ENCODE results near the gene TCEAL9.
"Not testable (repeated sequence)": the region's sequence is repeated elsewhere in the genome, so short reads cannot be mapped to it uniquely, and the experiment has no call there.

The TCEAL9 gene

DNA sequence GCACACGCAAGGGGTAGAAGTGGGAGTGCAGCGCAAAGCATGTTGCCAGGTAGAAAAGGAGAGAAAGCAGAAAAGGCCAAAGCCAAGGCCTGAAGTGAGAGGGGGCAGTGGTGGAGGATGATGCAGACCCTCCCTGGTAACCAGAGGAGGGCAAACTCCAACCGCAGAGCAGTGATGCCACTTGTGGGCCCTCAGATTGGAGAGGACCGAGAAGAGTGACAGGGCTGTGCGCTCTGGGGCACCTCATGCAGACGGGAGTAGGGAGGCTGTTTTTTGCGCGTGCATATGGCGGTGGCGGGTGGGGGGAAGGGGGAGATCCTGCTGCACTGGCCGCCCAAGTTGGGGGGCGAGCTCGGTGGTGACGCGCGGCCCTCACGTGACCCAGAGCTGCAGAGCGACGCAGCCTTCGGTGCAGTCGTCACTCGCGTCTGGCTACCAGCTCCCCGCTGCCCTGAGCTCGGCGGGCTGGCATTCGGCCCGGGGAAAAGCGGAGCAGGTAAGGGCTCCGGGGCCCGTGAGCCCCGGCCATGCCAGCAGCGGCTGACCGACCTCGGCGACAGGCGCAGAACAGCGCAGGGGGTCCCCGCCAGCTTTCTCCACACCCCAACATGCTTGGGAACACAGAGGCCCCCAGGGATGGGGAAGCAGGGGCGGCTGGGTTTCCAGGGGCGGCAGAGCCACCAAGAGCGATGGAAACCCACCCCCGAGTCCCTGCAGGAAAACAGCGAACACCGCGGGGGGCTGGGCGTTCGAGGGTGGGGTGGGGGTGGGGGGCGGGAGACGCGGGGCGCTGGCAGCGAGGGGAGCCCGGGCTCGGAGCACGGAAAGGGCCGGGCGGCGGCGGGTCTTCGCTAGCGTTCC lies 20.0 kb downstream of the TCEAL9 start, which contains the start of gene BEX3:
Gene BEX3 (plus strand): TSS at position 421 of the 861 bp plus-strand sequence. CDS start 984 bp downstream, outside the sequence.
- Histone ChIP-seq H3K27me3 (replicated peaks; ENCODE audit: control insufficient read depth, insufficient read depth, low read length) (no peaks in the 10 kb centered on the region; the same call in 1 of the 2 replicates), H3K36me3 (ENCODE audit: control insufficient read depth, insufficient read depth, low read length) (no peaks in the 10 kb centered on the region), H3K4me3 (replicated peaks; ENCODE audit: low read depth, low read length) (peak within 1 kb of the TSS; percentile 56)
- TF ChIP-seq CTCF (IDR thresholded peaks at IDR 0.05; ENCODE audit: insufficient read depth, low read length, poor library complexity, severe bottlenecking): no peak
- peak; percentile 11 for DNase-seq (ENCODE audit: extremely low read depth, insufficient read length)

GRCh38 chrX:103376979-103377324 lies 20.6 kb downstream of the TCEAL9 start:
- Histone ChIP-seq H3K4me3 (replicated peaks; ENCODE audit: low read depth, low read length) (peak overlapping the region; percentile 43), H3K36me3 (ENCODE audit: control insufficient read depth, insufficient read depth, low read length) (no peaks in the 10 kb centered on the region), H3K27me3 (replicated peaks; ENCODE audit: control insufficient read depth, insufficient read depth, low read length) (no peaks in the 10 kb centered on the region; the same call in 1 of the 2 replicates)
- no peak for DNase-seq (ENCODE audit: extremely low read depth, insufficient read length)
- no peak for TF ChIP-seq CTCF (IDR thresholded peaks at IDR 0.05; ENCODE audit: insufficient read depth, low read length, poor library complexity, severe bottlenecking)

- DNase-seq (ENCODE audit: extremely low read depth, insufficient read length): no peak
- Histone ChIP-seq H3K4me3 (replicated peaks; ENCODE audit: low read depth, low read length) (no peak overlapping the region), H3K36me3 (ENCODE audit: control insufficient read depth, insufficient read depth, low read length) (no peaks in the 10 kb centered on the region), H3K27me3 (replicated peaks; ENCODE audit: control insufficient read depth, insufficient read depth, low read length) (no peaks in the 10 kb centered on the region)
- no peak for TF ChIP-seq CTCF (IDR thresholded peaks at IDR 0.05; ENCODE audit: insufficient read depth, low read length, poor library complexity, severe bottlenecking)
Measured at GRCh38 chrX:103378990-103379389, 22.7 kb downstream of the TCEAL9 start.

DNA sequence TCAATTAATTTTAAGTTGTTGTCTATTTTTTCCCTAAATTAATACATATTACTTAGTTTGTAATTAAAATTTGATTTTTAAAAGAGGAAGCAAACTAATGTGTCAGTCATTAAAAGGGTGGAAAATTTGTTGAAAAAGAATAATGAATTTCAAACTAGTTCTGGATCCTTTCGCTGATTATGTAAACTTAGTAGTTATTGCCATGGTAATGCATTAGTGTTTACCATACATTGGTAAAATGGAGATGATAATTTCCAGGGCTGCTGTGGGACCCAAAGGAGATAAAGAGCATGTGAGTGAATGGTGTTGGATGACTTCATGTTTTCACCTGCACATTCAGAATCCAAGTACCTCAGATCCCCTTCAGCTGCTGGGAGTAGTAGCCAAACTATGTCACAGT lies 26.6 kb downstream of the TCEAL9 start:
- no peak overlapping the region for H3K4me3 ChIP-seq (replicated peaks; ENCODE audit: low read depth, low read length)
- no peak for TF ChIP-seq CTCF (IDR thresholded peaks at IDR 0.05; ENCODE audit: insufficient read depth, low read length, poor library complexity, severe bottlenecking)
- DNase-seq (ENCODE audit: extremely low read depth, insufficient read length): no peak

GRCh38 chrX:103384672-103385071 lies 28.4 kb downstream of the TCEAL9 start:
- no peak for DNase-seq (ENCODE audit: extremely low read depth, insufficient read length)
- H3K36me3 ChIP-seq (ENCODE audit: control insufficient read depth, insufficient read depth, low read length): no peaks in the 10 kb centered on the region

More for the DNA sequence above, 26.6 kb downstream of the TCEAL9 start:
- Histone ChIP-seq H3K36me3 (ENCODE audit: control insufficient read depth, insufficient read depth, low read length) (no peaks in the 10 kb centered on the region), H3K27me3 (replicated peaks; ENCODE audit: control insufficient read depth, insufficient read depth, low read length) (no peaks in the 10 kb centered on the region)

DNA sequence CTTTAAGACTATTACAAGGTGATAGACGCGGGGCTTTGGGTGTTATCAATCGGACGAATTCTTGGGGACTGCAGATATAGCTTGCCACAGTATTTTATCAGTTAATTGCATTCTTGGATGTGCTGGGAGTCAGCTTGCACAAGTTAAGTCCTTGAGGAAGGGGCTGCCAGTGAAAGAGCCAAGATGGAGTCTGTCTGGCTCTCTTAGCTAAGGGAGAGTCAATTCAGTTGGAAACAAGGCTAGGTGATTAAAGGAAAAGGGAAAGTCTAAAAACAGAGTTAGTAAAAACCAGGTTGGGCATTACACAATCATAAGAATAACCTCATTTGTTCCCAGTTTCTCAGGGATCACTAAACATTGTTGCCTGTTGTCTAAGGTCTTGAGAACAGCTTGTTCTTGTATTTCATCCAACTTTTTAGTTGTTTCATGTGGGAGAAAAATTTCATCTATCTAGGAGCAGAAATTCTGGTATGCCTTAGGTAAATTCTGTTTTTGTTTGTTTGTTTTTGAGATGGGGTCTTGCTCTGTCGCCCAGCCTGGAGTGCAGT lies 29.1 kb downstream of the TCEAL9 start:
- H3K4me3 ChIP-seq (replicated peaks; ENCODE audit: low read depth, low read length); H3K36me3 ChIP-seq (ENCODE audit: control insufficient read depth, insufficient read depth, low read length); DNase-seq (ENCODE audit: extremely low read depth, insufficient read length); H3K27me3 ChIP-seq (replicated peaks; ENCODE audit: control insufficient read depth, insufficient read depth, low read length): not testable (repeated sequence)

More at GRCh38 chrX:103384672-103385071, 28.4 kb downstream of the TCEAL9 start:
- TF ChIP-seq CTCF (IDR thresholded peaks at IDR 0.05; ENCODE audit: insufficient read depth, low read length, poor library complexity, severe bottlenecking): no peak
- Histone ChIP-seq H3K27me3 (replicated peaks; ENCODE audit: control insufficient read depth, insufficient read depth, low read length) (no peaks in the 10 kb centered on the region), H3K4me3 (replicated peaks; ENCODE audit: low read depth, low read length) (no peak overlapping the region)
